WTC11 (cell line): ENCODE data around the gene SH2D6. TPM values are rescaled to one million over a fixed set of nuclear protein-coding genes. Genes with fewer than 3 reads are reported as not detected.
A peak's percentile ranks its signal among the peaks of the same experiment; 100 is the strongest.

Source experiments
- ATAC-seq: fragments of 200-7000 bp; cut with Tn5 transposase; 2 replicates; pipeline ENCODE4 v1.10.0; 2021; ENCODE audit warnings: mild to moderate bottlenecking, moderate library complexity
- CTCF ChIA-PET: fragments of 300-600 bp; sonication (Branson Sonifier 250); formaldehyde crosslinking; loops from one replicate; lab custom pipeline; 2021; ENCODE audit warnings: antibody characterized with exemption; lab: Charles Lee
- POLR2A ChIA-PET: fragments of 350-600 bp; sonication (Branson Sonifier 250); formaldehyde crosslinking; loops from one replicate; lab custom pipeline; 2021; ENCODE audit warnings: antibody characterized with exemption; lab: Charles Lee
- DNase-seq: peaks from one replicate; pipeline ENCODE4 v3.0.0; 2021; ENCODE audit warnings: low spot score
- H3K27ac Mint-ChIP-seq: 2 replicates; pipeline ENCODE4 v1.8.0; 2021; ENCODE audit warnings: mixed read lengths
- H3K27me3 Mint-ChIP-seq: 2 replicates; pipeline ENCODE4 v1.8.0; 2021; ENCODE audit warnings: low read depth, mild to moderate bottlenecking, moderate library complexity, mixed read lengths
- H3K36me3 Mint-ChIP-seq: 2 replicates; pipeline ENCODE4 v1.8.0; 2021; ENCODE audit warnings: mixed read lengths
- H3K4me1 Mint-ChIP-seq: 2 replicates; pipeline ENCODE4 v1.8.0; 2022; ENCODE audit warnings: mixed read lengths
- H3K4me3 Mint-ChIP-seq: 2 replicates; pipeline ENCODE4 v1.8.0; 2021; ENCODE audit warnings: mild to moderate bottlenecking, moderate library complexity, mixed read lengths
- H3K9me3 Mint-ChIP-seq: 2 replicates; pipeline ENCODE4 v1.8.0; 2021; ENCODE audit warnings: mixed read lengths
- CTCF ChIP-seq: fragments of 200-600 bp; IDR thresholded peaks from 2 replicates; pipeline ENCODE4 v1.8.0; 2022; ENCODE audit warnings: antibody characterized with exemption
- E2F5 ChIP-seq: sonication (generic); formaldehyde crosslinking; IDR thresholded peaks from 2 replicates; pipeline ENCODE4 v1.8.1; 2022; ENCODE audit warnings: mild to moderate bottlenecking, moderate library complexity, missing genetic modification reagents
- GABPB1 ChIP-seq: sonication (generic); formaldehyde crosslinking; IDR thresholded peaks from 2 replicates; pipeline ENCODE4 v1.8.1; 2023; ENCODE audit warnings: mild to moderate bottlenecking, missing genetic modification reagents
- NR3C1 ChIP-seq: sonication (generic); formaldehyde crosslinking; conservative IDR thresholded peaks from 2 replicates; pipeline ENCODE4 v1.8.1; 2023; ENCODE audit warnings: low read depth, mild to moderate bottlenecking, missing genetic modification reagents
- RORB ChIP-seq: fragments of 250-450 bp; sonication (Bioruptor Pico); IDR thresholded peaks from 2 replicates; pipeline ENCODE4 v1.9.0; 2021; ENCODE audit warnings: mild to moderate bottlenecking
- SOX15 ChIP-seq: fragments of 250-450 bp; sonication (Bioruptor Pico); IDR thresholded peaks from 2 replicates; pipeline ENCODE4 v1.9.0; 2021; ENCODE audit warnings: mild to moderate bottlenecking
- ZNF263 ChIP-seq: sonication (generic); formaldehyde crosslinking; IDR thresholded peaks from 2 replicates; pipeline ENCODE4 v1.8.1; 2022; ENCODE audit warnings: low read depth, mild to moderate bottlenecking, moderate library complexity, missing genetic modification reagents
- ZNF425 ChIP-seq: fragments of 250-450 bp; sonication (Bioruptor Pico); conservative IDR thresholded peaks from 2 replicates; pipeline ENCODE4 v1.9.0; 2021; ENCODE audit warnings: mild to moderate bottlenecking
- ZNF532 ChIP-seq: fragments of 250-450 bp; sonication (Bioruptor Pico); IDR thresholded peaks from 2 replicates; pipeline ENCODE4 v1.9.0; 2021; ENCODE audit warnings: mild to moderate bottlenecking, borderline replicate concordance
- ZNF671 ChIP-seq: fragments of 250-450 bp; sonication (Bioruptor Pico); IDR thresholded peaks from 2 replicates; pipeline ENCODE4 v1.8.0; 2021; ENCODE audit warnings: mild to moderate bottlenecking
- total RNA-seq: library from RNA; stranded (reverse); gene quantifications from 3 replicates; pipeline ENCODE4 v1.2.3, GENCODE V29; 2021
- TF ChIP-seq, protein P1 (sequence below): fragments of 250-450 bp; sonication (Bioruptor Pico); IDR thresholded peaks from 2 replicates; pipeline ENCODE4 v1.9.0; 2021; ENCODE audit warnings: mild to moderate bottlenecking
- TF ChIP-seq, protein P2 (sequence below): sonication (generic); formaldehyde crosslinking; IDR thresholded peaks from 2 replicates; pipeline ENCODE4 v1.8.0; 2022; ENCODE audit warnings: mild to moderate bottlenecking, missing genetic modification reagents
- TF ChIP-seq, protein P3 (sequence below): sonication (generic); formaldehyde crosslinking; IDR thresholded peaks from 2 replicates; pipeline ENCODE4 v1.8.0; 2023; ENCODE audit warnings: mild to moderate bottlenecking, missing genetic modification reagents

Gene SH2D6
- total RNA-seq, 1 experiment from 2014 or later = 1.2 TPM

- TF ChIP-seq, protein P1, sequence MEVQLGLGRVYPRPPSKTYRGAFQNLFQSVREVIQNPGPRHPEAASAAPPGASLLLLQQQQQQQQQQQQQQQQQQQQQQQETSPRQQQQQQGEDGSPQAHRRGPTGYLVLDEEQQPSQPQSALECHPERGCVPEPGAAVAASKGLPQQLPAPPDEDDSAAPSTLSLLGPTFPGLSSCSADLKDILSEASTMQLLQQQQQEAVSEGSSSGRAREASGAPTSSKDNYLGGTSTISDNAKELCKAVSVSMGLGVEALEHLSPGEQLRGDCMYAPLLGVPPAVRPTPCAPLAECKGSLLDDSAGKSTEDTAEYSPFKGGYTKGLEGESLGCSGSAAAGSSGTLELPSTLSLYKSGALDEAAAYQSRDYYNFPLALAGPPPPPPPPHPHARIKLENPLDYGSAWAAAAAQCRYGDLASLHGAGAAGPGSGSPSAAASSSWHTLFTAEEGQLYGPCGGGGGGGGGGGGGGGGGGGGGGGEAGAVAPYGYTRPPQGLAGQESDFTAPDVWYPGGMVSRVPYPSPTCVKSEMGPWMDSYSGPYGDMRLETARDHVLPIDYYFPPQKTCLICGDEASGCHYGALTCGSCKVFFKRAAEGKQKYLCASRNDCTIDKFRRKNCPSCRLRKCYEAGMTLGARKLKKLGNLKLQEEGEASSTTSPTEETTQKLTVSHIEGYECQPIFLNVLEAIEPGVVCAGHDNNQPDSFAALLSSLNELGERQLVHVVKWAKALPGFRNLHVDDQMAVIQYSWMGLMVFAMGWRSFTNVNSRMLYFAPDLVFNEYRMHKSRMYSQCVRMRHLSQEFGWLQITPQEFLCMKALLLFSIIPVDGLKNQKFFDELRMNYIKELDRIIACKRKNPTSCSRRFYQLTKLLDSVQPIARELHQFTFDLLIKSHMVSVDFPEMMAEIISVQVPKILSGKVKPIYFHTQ = no peak
- TF ChIP-seq, protein P2, sequence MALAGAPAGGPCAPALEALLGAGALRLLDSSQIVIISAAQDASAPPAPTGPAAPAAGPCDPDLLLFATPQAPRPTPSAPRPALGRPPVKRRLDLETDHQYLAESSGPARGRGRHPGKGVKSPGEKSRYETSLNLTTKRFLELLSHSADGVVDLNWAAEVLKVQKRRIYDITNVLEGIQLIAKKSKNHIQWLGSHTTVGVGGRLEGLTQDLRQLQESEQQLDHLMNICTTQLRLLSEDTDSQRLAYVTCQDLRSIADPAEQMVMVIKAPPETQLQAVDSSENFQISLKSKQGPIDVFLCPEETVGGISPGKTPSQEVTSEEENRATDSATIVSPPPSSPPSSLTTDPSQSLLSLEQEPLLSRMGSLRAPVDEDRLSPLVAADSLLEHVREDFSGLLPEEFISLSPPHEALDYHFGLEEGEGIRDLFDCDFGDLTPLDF (CRISPR knock-in tag) = no peak
- no peak for TF ChIP-seq RORB (CRISPR knock-in tag)
- no peak for TF ChIP-seq ZNF425 (CRISPR knock-in tag)
- TF ChIP-seq ZNF671 (CRISPR knock-in tag) = no peak
- no peak for TF ChIP-seq NR3C1 (CRISPR knock-in tag)
- TF ChIP-seq SOX15 (CRISPR knock-in tag) = no peak
These were observed 29.5 kb upstream of the SH2D6 start (continued) for GRCh38 chr2:85388878-85389538.

DNA sequence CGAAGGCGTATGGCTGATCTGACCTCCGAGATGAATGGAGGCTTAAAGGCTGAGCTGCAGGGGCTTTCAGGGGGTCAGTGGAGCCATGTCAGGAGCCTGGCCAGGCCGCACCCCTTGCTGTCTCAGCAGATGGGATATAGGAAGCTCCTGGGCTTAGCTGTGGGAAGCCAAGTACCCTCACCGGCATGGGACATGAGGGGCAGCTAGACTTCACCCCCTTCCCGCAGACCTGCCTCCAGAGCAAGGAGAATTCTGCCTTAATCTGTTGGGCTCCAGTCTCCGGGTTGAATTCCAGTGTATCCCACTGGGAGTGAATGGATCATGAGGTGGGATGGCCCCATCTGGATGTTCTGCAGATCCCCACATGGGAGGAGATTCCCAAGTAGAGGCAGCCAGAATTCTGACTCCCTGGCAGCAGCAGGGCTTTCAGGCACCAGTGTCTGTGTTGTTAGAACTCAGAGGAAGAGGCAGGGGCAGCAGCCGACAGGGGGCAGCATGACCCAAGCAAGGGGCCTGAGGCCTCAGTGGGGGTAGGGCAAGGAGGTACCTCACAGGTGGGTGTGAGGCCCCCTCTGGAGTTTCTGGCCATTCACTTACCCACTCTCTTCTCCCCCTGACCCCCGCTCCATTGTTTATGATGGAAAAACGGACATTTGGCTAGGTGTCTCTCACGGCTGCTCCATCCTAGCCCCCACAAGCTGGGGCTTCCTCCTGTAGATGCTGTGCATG, 27.4 kb upstream of the SH2D6 start:
- peaks cover 6% of the 10 kb centered on the region for H3K36me3 Mint-ChIP-seq
- no peaks in the 10 kb centered on the region for H3K27me3 Mint-ChIP-seq
- ATAC-seq = peak; percentile 89
- no peak overlapping the region for H3K4me3 Mint-ChIP-seq
- H3K4me1 Mint-ChIP-seq = peaks cover 22% of the 10 kb centered on the region
- POLR2A ChIA-PET = interaction anchor here (2.0 kb wide), 1 partner anchor 148 kb away, joined by 10 read pairs; the partner anchor contains the start of gene MAT2A
- H3K9me3 Mint-ChIP-seq = no peaks in the 10 kb centered on the region
- DNase-seq = peak; percentile 94
- CTCF ChIA-PET = interaction anchor here (0.8 to 6.8 kb wide), 9 partner anchors 14 to 165 kb away, joined by 3 to 66 read pairs (median 4); partner anchors contain the start of gene ELMOD3
- TF ChIP-seq E2F5 = no peak
- TF ChIP-seq ZNF532 (CRISPR knock-in tag) = no peak
- no peak for TF ChIP-seq ZNF263 (CRISPR knock-in tag)
- TF ChIP-seq, protein P3, sequence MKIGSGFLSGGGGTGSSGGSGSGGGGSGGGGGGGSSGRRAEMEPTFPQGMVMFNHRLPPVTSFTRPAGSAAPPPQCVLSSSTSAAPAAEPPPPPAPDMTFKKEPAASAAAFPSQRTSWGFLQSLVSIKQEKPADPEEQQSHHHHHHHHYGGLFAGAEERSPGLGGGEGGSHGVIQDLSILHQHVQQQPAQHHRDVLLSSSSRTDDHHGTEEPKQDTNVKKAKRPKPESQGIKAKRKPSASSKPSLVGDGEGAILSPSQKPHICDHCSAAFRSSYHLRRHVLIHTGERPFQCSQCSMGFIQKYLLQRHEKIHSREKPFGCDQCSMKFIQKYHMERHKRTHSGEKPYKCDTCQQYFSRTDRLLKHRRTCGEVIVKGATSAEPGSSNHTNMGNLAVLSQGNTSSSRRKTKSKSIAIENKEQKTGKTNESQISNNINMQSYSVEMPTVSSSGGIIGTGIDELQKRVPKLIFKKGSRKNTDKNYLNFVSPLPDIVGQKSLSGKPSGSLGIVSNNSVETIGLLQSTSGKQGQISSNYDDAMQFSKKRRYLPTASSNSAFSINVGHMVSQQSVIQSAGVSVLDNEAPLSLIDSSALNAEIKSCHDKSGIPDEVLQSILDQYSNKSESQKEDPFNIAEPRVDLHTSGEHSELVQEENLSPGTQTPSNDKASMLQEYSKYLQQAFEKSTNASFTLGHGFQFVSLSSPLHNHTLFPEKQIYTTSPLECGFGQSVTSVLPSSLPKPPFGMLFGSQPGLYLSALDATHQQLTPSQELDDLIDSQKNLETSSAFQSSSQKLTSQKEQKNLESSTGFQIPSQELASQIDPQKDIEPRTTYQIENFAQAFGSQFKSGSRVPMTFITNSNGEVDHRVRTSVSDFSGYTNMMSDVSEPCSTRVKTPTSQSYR (CRISPR knock-in tag) = 0 out of 2 replicates have a peak, but pooled peaks have one; percentile 45
- 0 out of 2 replicates have a peak, but pooled peaks have one; percentile 36 for TF ChIP-seq GABPB1 (CRISPR knock-in tag)
- TF ChIP-seq CTCF = peak; percentile 72
- TF ChIP-seq, all 79 proteins: peak for 3
- no peak overlapping the region for H3K27ac Mint-ChIP-seq
